Esophagus squamous epithelium (tissue), 4 donors: Measurements from ENCODE around the gene ANKLE1.

ENCODE experiments used
- CTCF ChIP-seq, 6 experiments: fragments of 450-650 bp in 4 of 6; fragments of 200-600 bp in 2 of 6; sonication (generic) in 2 of 6; IDR thresholded peaks; one replicate each; pipeline ENCODE4 v1.5.1; 2016 to 2019; ENCODE audit warnings: antibody characterized with exemption in 6 of 6, mild to moderate bottlenecking in 4 of 6, moderate library complexity in 4 of 6
- POLR2A ChIP-seq, 4 donors: fragments of 450-650 bp; IDR thresholded peaks; one replicate each; pipeline ENCODE4 v1.6.1; 2017; ENCODE audit warnings: antibody characterized with exemption in 4 of 4, mild to moderate bottlenecking in 4 of 4, moderate library complexity in 3 of 4

GRCh38 chr19:17246681-17247425 is 34.8 kb upstream of the ANKLE1 start:
- TF ChIP-seq CTCF (IDR thresholded peaks at IDR 0.05) = no peak
- TF ChIP-seq POLR2A (IDR thresholded peaks at IDR 0.05) = no peak
